ENCODE results near the gene INTS3.

Gene INTS3

DNA sequence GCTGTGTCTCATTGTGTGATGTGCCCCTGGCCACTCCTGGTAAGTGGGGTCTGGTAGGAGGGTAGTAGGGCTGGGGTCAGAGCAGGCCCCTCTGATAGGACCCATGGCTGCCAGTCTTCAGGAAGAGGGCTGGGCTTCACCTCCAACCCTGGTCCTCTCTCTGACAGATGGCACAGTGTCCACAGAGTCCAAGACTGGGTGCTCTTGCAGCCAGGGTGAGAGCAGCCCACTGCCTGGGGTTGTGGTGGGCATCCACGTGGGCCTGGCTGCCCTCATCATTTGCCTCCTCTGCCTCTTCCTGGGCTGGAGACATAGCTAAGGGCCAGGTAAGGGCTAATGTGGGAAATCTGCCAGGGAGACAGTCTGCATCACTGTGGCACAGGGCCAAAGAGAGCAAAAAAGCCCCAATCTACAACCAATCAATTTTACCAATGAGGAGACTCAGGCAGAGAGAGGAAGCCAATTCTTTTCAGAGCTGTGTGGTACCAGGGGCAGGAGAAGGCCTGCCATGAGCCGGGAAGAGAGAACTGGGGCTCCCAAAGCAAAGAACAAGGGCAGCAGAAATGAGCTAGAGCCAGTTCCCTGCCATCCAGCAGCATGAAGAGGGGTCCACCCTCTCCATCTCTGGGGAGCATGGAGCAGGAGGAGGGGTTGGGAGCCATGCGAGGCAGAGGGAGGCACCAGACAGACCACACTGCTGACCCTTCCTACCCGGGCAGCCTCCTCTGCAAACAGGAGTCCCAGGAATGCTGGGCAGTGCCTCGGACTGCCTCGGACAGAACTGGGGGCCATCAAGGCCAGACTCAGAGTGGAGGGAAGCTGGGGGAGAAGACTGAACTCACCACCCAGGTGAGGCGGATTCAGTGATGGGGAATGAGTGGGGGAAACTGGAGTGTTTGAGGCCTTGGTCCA lies 74.2 kb downstream of the INTS3 start:
- no peaks in the 10 kb centered on the region for H3K9me3 ChIP-seq (ENCODE audit: insufficient read depth, low read depth, low read length)
- TF ChIP-seq EZH2phosphoT487 (IDR thresholded peaks at IDR 0.05; ENCODE audit: borderline replicate concordance): no peak
- no peaks in the 10 kb centered on the region for H3F3A ChIP-seq (ENCODE audit: low read depth)
- H3K4me2 ChIP-seq (ENCODE audit: low read depth, low read length, poor library complexity, severe bottlenecking): no peak overlapping the region
- no peaks in the 10 kb centered on the region for H3K9me2 ChIP-seq (replicated peaks; ENCODE audit: low read depth, low read length)
- H3K9ac ChIP-seq (ENCODE audit: low read depth, low read length, poor library complexity, severe bottlenecking): no peak overlapping the region
- no peaks in the 10 kb centered on the region for H3K4me1 ChIP-seq (ENCODE audit: insufficient read depth, low read length, poor library complexity, severe bottlenecking)
- H3K36me3 ChIP-seq (ENCODE audit: insufficient read depth, low read length): peaks cover 7% of the 10 kb centered on the region; the same call in 1 of the 2 replicates
- no peak overlapping the region for H2AFZ ChIP-seq (ENCODE audit: low read length)
- no peaks in the 10 kb centered on the region for H4K20me1 ChIP-seq (ENCODE audit: insufficient read depth, low read length, poor library complexity, severe bottlenecking)
- no peaks in the 10 kb centered on the region for H3K79me2 ChIP-seq (ENCODE audit: insufficient read depth, low read length)
- H3K27me3 ChIP-seq (ENCODE audit: insufficient read depth, low read length, poor library complexity, severe bottlenecking): no peaks in the 10 kb centered on the region
- no peak overlapping the region for H3K4me3 ChIP-seq (ENCODE audit: low read length, poor library complexity, severe bottlenecking)

- Histone ChIP-seq H3K4me1 (ENCODE audit: insufficient read depth, low read length, poor library complexity, severe bottlenecking) (no peaks in the 10 kb centered on the region), H3K9me3 (ENCODE audit: insufficient read depth, low read depth, low read length) (no peaks in the 10 kb centered on the region), H4K20me1 (ENCODE audit: insufficient read depth, low read length, poor library complexity, severe bottlenecking) (no peaks in the 10 kb centered on the region), H3F3A (ENCODE audit: low read depth) (no peaks in the 10 kb centered on the region), H3K4me2 (ENCODE audit: low read depth, low read length, poor library complexity, severe bottlenecking) (no peak overlapping the region), H3K4me3 (ENCODE audit: low read length, poor library complexity, severe bottlenecking) (no peak overlapping the region), H2AFZ (ENCODE audit: low read length) (no peak overlapping the region), H3K9me2 (replicated peaks; ENCODE audit: low read depth, low read length) (no peaks in the 10 kb centered on the region), H3K9ac (ENCODE audit: low read depth, low read length, poor library complexity, severe bottlenecking) (no peak overlapping the region), H3K36me3 (ENCODE audit: insufficient read depth, low read length) (peaks cover 20% of the 10 kb centered on the region; the same call in 1 of the 2 replicates), H3K79me2 (ENCODE audit: insufficient read depth, low read length) (no peaks in the 10 kb centered on the region), H3K27me3 (ENCODE audit: insufficient read depth, low read length, poor library complexity, severe bottlenecking) (no peaks in the 10 kb centered on the region)
- TF ChIP-seq, protein P1, sequence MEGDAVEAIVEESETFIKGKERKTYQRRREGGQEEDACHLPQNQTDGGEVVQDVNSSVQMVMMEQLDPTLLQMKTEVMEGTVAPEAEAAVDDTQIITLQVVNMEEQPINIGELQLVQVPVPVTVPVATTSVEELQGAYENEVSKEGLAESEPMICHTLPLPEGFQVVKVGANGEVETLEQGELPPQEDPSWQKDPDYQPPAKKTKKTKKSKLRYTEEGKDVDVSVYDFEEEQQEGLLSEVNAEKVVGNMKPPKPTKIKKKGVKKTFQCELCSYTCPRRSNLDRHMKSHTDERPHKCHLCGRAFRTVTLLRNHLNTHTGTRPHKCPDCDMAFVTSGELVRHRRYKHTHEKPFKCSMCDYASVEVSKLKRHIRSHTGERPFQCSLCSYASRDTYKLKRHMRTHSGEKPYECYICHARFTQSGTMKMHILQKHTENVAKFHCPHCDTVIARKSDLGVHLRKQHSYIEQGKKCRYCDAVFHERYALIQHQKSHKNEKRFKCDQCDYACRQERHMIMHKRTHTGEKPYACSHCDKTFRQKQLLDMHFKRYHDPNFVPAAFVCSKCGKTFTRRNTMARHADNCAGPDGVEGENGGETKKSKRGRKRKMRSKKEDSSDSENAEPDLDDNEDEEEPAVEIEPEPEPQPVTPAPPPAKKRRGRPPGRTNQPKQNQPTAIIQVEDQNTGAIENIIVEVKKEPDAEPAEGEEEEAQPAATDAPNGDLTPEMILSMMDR (conservative IDR thresholded peaks at IDR 0.05; ENCODE audit: low read length): no peak
- no peak for TF ChIP-seq EZH2phosphoT487 (IDR thresholded peaks at IDR 0.05; ENCODE audit: borderline replicate concordance)
These were observed 75.7 kb downstream of the INTS3 start for GRCh38 chr1:153803470-153804056.

GRCh38 chr1:153804112-153804511 lies 76.3 kb downstream of the INTS3 start:
- no peaks in the 10 kb centered on the region for H3F3A ChIP-seq (ENCODE audit: low read depth)
- no peak overlapping the region for H3K9ac ChIP-seq (ENCODE audit: low read depth, low read length, poor library complexity, severe bottlenecking)
- no peaks in the 10 kb centered on the region for H3K4me1 ChIP-seq (ENCODE audit: insufficient read depth, low read length, poor library complexity, severe bottlenecking)
- TF ChIP-seq, protein P1 (conservative IDR thresholded peaks at IDR 0.05; ENCODE audit: low read length): no peak
- TF ChIP-seq EZH2phosphoT487 (IDR thresholded peaks at IDR 0.05; ENCODE audit: borderline replicate concordance): no peak
- no peaks in the 10 kb centered on the region for H4K20me1 ChIP-seq (ENCODE audit: insufficient read depth, low read length, poor library complexity, severe bottlenecking)
- peaks cover 26% of the 10 kb centered on the region; the same call in 1 of the 2 replicates for H3K36me3 ChIP-seq (ENCODE audit: insufficient read depth, low read length)
- no peaks in the 10 kb centered on the region for H3K79me2 ChIP-seq (ENCODE audit: insufficient read depth, low read length)
- no peaks in the 10 kb centered on the region for H3K27me3 ChIP-seq (ENCODE audit: insufficient read depth, low read length, poor library complexity, severe bottlenecking)
- no peaks in the 10 kb centered on the region for H3K9me2 ChIP-seq (replicated peaks; ENCODE audit: low read depth, low read length)
- no peak overlapping the region for H3K4me2 ChIP-seq (ENCODE audit: low read depth, low read length, poor library complexity, severe bottlenecking)
- no peak overlapping the region for H3K4me3 ChIP-seq (ENCODE audit: low read length, poor library complexity, severe bottlenecking)
- H3K9me3 ChIP-seq (ENCODE audit: insufficient read depth, low read depth, low read length): no peaks in the 10 kb centered on the region
- H2AFZ ChIP-seq (ENCODE audit: low read length): no peak overlapping the region
